ENCODE data around the gene FUOM.

Gene FUOM

DNA sequence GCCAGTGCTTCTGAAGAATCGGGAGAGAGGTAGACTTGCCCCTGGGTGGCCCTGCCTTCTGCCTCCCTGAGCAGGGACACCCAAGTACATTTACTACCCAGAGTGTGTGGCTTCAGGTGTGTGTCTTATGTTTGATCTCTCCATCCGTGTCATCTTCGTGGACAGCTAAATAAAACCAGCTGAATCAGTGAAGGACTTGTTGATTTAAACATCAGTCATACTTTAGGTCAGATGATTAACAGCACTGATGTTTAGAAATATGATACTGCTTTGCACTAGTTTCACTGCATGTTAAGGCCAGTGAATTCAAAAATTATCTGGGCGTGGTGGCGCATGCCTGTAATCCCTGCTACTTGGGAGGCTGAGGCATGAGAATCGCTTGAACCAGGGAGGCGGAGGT is 40.1 kb upstream of the FUOM start:
- peaks cover 27 to 39% of the 10 kb centered on the region in 2 donors for H3K36me3 ChIP-seq (ENCODE audit: control insufficient read depth in 2 of 2, insufficient read depth in 2 of 2, low read length in 2 of 2)
- H3K27me3 ChIP-seq (ENCODE audit: control insufficient read depth in 2 of 2, insufficient read depth in 2 of 2, low read length in 2 of 2): no peaks in the 10 kb centered on the region
- H3K27ac ChIP-seq (ENCODE audit: low read depth in 2 of 2, low read length in 2 of 2): no peak overlapping the region
- H3K9ac ChIP-seq (ENCODE audit: low read depth in 1 of 2, low read length in 2 of 2): no peak overlapping the region
- H3K4me1 ChIP-seq (ENCODE audit: control insufficient read depth in 2 of 2, insufficient read depth in 2 of 2, low read length in 2 of 2): peaks cover 8% of the 10 kb centered on the region in 2 donors
- no peak overlapping the region for H3K4me3 ChIP-seq (ENCODE audit: low read length in 2 of 2)
- H3K9me3 ChIP-seq (ENCODE audit: control insufficient read depth in 2 of 2, low read length in 2 of 2): no peaks in the 10 kb centered on the region

DNA sequence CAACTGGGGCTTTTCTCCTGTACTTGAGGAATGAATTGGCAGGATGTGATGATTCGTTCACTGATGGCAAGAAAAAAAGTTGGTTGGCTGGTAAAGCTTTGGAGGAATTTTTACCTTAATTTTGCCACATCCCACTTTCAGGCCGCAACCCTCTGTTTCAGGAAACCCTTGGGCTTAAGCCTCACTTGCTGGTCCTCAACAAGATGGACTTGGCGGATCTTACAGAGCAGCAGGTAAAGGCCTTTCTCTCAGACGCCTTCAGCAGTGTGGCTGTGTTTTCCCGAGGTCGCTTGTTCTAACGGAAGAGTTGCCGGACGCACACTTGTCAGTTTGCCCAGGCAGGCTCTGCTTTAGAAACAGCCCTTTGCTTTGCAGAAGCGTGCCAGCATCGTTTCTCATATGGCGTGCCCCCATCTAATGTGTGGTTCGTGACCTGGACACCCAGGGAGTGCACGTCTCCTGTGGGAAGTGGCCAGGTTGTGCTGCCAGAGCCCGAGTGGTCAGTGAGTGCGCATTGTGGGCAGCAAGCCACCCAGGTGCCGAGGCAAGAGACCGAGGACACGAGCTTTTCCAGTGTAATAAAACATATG is 38.3 kb upstream of the FUOM start:
- peaks cover 16 to 35% of the 10 kb centered on the region in 2 donors for H3K36me3 ChIP-seq (ENCODE audit: control insufficient read depth in 2 of 2, insufficient read depth in 2 of 2, low read length in 2 of 2)

GRCh38 chr10:133394801-133395221 is 37.0 kb upstream of the FUOM start:
- H3K36me3 ChIP-seq (ENCODE audit: control insufficient read depth in 2 of 2, insufficient read depth in 2 of 2, low read length in 2 of 2): peaks cover 13 to 33% of the 10 kb centered on the region in 2 donors
- H3K4me1 ChIP-seq (ENCODE audit: control insufficient read depth in 2 of 2, insufficient read depth in 2 of 2, low read length in 2 of 2): peaks cover 8 to 15% of the 10 kb centered on the region in 2 donors
- H3K4me3 ChIP-seq (ENCODE audit: low read length in 2 of 2): peak overlapping the region; percentile 83 to 91
- H3K9ac ChIP-seq (ENCODE audit: low read depth in 1 of 2, low read length in 2 of 2): peak overlapping the region; percentile 90 to 94
- peak overlapping the region; percentile 84 to 91 for H3K27ac ChIP-seq (ENCODE audit: low read depth in 2 of 2, low read length in 2 of 2)
- H3K9me3 ChIP-seq (ENCODE audit: control insufficient read depth in 2 of 2, low read length in 2 of 2): no peaks in the 10 kb centered on the region
- H3K27me3 ChIP-seq (ENCODE audit: control insufficient read depth in 2 of 2, insufficient read depth in 2 of 2, low read length in 2 of 2): no peaks in the 10 kb centered on the region

More for the DNA sequence above, 38.3 kb upstream of the FUOM start:
- Histone ChIP-seq H3K27me3 (ENCODE audit: control insufficient read depth in 2 of 2, insufficient read depth in 2 of 2, low read length in 2 of 2) (no peaks in the 10 kb centered on the region), H3K9ac (ENCODE audit: low read depth in 1 of 2, low read length in 2 of 2) (no peak overlapping the region), H3K4me3 (ENCODE audit: low read length in 2 of 2) (no peak overlapping the region), H3K9me3 (ENCODE audit: control insufficient read depth in 2 of 2, low read length in 2 of 2) (no peaks in the 10 kb centered on the region), H3K27ac (ENCODE audit: low read depth in 2 of 2, low read length in 2 of 2) (no peak overlapping the region), H3K4me1 (ENCODE audit: control insufficient read depth in 2 of 2, insufficient read depth in 2 of 2, low read length in 2 of 2) (peaks cover 8 to 12% of the 10 kb centered on the region in 2 donors)

GRCh38 chr10:133394064-133394663 is 36.3 kb upstream of the FUOM start, which contains the start of gene MTG1:
Gene MTG1, plus strand, starts transcription at chr10:133394157. Its CDS starts 64 bp downstream, at chr10:133394221.
- peak within 1 kb of the TSS; percentile 90 to 94 for H3K9ac ChIP-seq (ENCODE audit: low read depth in 1 of 2, low read length in 2 of 2)
- H3K9me3 ChIP-seq (ENCODE audit: control insufficient read depth in 2 of 2, low read length in 2 of 2): no peaks in the 10 kb centered on the region
- H3K36me3 ChIP-seq (ENCODE audit: control insufficient read depth in 2 of 2, insufficient read depth in 2 of 2, low read length in 2 of 2): peaks cover 10 to 27% of the 10 kb centered on the region in 2 donors
- H3K4me3 ChIP-seq (ENCODE audit: low read length in 2 of 2): peak within 1 kb of the TSS; percentile 83 to 91
- H3K27me3 ChIP-seq (ENCODE audit: control insufficient read depth in 2 of 2, insufficient read depth in 2 of 2, low read length in 2 of 2): no peaks in the 10 kb centered on the region
- H3K4me1 ChIP-seq (ENCODE audit: control insufficient read depth in 2 of 2, insufficient read depth in 2 of 2, low read length in 2 of 2): peaks cover 8 to 15% of the 10 kb centered on the region in 2 donors
- peak within 1 kb of the TSS; percentile 84 to 91 for H3K27ac ChIP-seq (ENCODE audit: low read depth in 2 of 2, low read length in 2 of 2)

DNA sequence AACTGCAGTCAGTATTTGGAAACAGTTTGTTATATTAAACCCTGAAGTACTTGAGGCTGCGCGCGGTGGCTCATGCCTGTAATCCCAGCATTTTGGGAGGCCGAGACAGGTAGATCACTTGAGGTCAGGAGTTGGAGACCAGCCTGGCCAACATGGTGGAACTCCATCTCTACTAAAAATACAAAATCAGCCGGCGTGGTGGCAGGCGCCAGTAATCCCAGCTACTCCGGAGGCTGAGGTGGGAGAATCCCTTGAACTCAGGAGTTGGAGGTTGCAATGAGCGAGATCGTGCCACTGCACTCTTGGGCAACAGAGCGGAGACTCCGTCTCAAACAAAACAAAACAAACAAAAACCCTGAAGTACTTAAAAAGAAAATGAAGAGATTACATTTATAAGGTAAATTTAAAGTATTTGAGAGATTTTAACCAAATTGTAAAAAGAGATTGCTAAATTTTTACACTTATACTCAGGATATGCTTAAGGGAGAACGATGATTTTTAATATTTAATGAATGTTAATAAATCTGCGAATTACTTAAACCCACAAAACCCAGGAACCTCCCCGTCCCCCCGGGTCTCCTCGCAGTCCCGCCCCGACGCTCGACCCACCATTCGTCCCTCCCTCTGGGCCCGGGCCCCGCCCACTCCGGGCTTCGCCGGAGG is 35.7 kb upstream of the FUOM start:
- H3K4me1 ChIP-seq (ENCODE audit: control insufficient read depth in 2 of 2, insufficient read depth in 2 of 2, low read length in 2 of 2): peaks cover 8 to 15% of the 10 kb centered on the region in 2 donors
- peaks cover 3 to 23% of the 10 kb centered on the region in 2 donors for H3K36me3 ChIP-seq (ENCODE audit: control insufficient read depth in 2 of 2, insufficient read depth in 2 of 2, low read length in 2 of 2)
- H3K9ac ChIP-seq (ENCODE audit: low read depth in 1 of 2, low read length in 2 of 2): peak overlapping the region; percentile 32 to 90
- H3K4me3 ChIP-seq (ENCODE audit: low read length in 2 of 2): peak overlapping the region; percentile 59 to 83
- H3K27ac ChIP-seq (ENCODE audit: low read depth in 2 of 2, low read length in 2 of 2): peak overlapping the region in 1 of 2 donors; percentile 84
- no peaks in the 10 kb centered on the region for H3K27me3 ChIP-seq (ENCODE audit: control insufficient read depth in 2 of 2, insufficient read depth in 2 of 2, low read length in 2 of 2)
- no peaks in the 10 kb centered on the region for H3K9me3 ChIP-seq (ENCODE audit: control insufficient read depth in 2 of 2, low read length in 2 of 2)

GRCh38 chr10:133391761-133392518 is 34.1 kb upstream of the FUOM start:
- Histone ChIP-seq H3K27ac (ENCODE audit: low read depth in 2 of 2, low read length in 2 of 2) (peak overlapping the region in 1 of 2 donors; percentile 9), H3K36me3 (ENCODE audit: control insufficient read depth in 2 of 2, insufficient read depth in 2 of 2, low read length in 2 of 2) (peaks cover 0 to 14% of the 10 kb centered on the region in 2 donors), H3K4me1 (ENCODE audit: control insufficient read depth in 2 of 2, insufficient read depth in 2 of 2, low read length in 2 of 2) (peaks cover 8 to 15% of the 10 kb centered on the region in 2 donors), H3K9ac (ENCODE audit: low read depth in 1 of 2, low read length in 2 of 2) (no peak overlapping the region), H3K9me3 (ENCODE audit: control insufficient read depth in 2 of 2, low read length in 2 of 2) (no peaks in the 10 kb centered on the region), H3K27me3 (ENCODE audit: control insufficient read depth in 2 of 2, insufficient read depth in 2 of 2, low read length in 2 of 2) (no peaks in the 10 kb centered on the region), H3K4me3 (ENCODE audit: low read length in 2 of 2) (no peak overlapping the region)

GRCh38 chr10:133391249-133391635 is 33.4 kb upstream of the FUOM start:
- H3K27ac ChIP-seq (ENCODE audit: low read depth in 2 of 2, low read length in 2 of 2): peak overlapping the region in 1 of 2 donors; percentile 24
- H3K9me3 ChIP-seq (ENCODE audit: control insufficient read depth in 2 of 2, low read length in 2 of 2): no peaks in the 10 kb centered on the region
- no peaks in the 10 kb centered on the region for H3K27me3 ChIP-seq (ENCODE audit: control insufficient read depth in 2 of 2, insufficient read depth in 2 of 2, low read length in 2 of 2)
- H3K9ac ChIP-seq (ENCODE audit: low read depth in 1 of 2, low read length in 2 of 2): no peak overlapping the region
- peaks cover 8 to 15% of the 10 kb centered on the region in 2 donors for H3K4me1 ChIP-seq (ENCODE audit: control insufficient read depth in 2 of 2, insufficient read depth in 2 of 2, low read length in 2 of 2)
- H3K36me3 ChIP-seq (ENCODE audit: control insufficient read depth in 2 of 2, insufficient read depth in 2 of 2, low read length in 2 of 2): peaks cover 0 to 8% of the 10 kb centered on the region in 2 donors
- no peak overlapping the region for H3K4me3 ChIP-seq (ENCODE audit: low read length in 2 of 2)

- Histone ChIP-seq H3K36me3 (ENCODE audit: control insufficient read depth in 2 of 2, insufficient read depth in 2 of 2, low read length in 2 of 2) (peaks cover 0 to 5% of the 10 kb centered on the region in 2 donors), H3K9ac (ENCODE audit: low read depth in 1 of 2, low read length in 2 of 2) (no peak overlapping the region), H3K4me3 (ENCODE audit: low read length in 2 of 2) (no peak overlapping the region), H3K4me1 (ENCODE audit: control insufficient read depth in 2 of 2, insufficient read depth in 2 of 2, low read length in 2 of 2) (peaks cover 8 to 15% of the 10 kb centered on the region in 2 donors), H3K9me3 (ENCODE audit: control insufficient read depth in 2 of 2, low read length in 2 of 2) (no peaks in the 10 kb centered on the region), H3K27ac (ENCODE audit: low read depth in 2 of 2, low read length in 2 of 2) (peak overlapping the region; percentile 3 to 69), H3K27me3 (ENCODE audit: control insufficient read depth in 2 of 2, insufficient read depth in 2 of 2, low read length in 2 of 2) (no peaks in the 10 kb centered on the region)
Measured at GRCh38 chr10:133390597-133391248, 32.9 kb upstream of the FUOM start.

DNA sequence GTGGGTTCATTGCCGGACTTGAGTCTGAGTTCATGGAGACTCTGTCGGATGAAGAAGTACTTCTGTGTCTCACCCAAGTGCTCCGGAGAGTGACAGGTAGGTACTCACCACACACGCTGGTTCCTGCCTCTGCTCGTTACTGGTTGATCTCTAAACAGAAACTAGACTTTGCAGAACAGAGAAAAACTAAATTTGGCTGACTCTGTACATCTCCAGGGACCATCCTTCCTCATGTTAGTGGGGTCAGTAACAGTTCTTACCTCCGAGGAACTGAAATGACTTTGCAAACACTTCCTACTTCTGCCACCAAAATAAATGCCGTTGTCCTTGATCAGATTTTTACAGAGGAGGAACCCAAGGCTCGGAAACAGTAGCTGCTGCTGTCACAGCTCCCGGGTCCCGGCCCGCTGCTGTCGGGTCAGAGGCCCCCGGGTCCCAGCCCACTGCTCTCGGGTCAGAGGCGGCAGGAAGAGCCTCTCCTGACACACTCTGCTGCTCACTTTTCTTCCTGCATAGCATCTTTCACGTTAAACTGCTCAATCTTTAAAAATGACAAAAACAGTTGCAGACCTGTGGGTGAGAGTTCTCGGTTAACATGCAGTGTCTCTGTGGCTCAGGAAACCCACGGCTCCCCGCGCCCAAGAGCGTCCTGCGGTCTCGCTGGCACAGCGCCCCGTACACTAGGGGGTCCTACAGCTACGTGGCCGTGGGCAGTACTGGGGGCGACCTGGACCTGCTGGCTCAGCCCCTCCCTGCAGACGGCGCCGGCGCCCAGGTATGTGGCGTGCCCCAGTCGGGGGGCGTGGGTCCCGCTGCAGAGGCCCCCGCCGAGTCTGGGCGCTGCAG is 31.4 kb upstream of the FUOM start:
- H3K9ac ChIP-seq (ENCODE audit: low read depth in 1 of 2, low read length in 2 of 2): peak overlapping the region; percentile 41 to 60
- peak overlapping the region; percentile 23 to 65 for H3K4me3 ChIP-seq (ENCODE audit: low read length in 2 of 2)
- peaks cover 2 to 7% of the 10 kb centered on the region in 2 donors for H3K4me1 ChIP-seq (ENCODE audit: control insufficient read depth in 2 of 2, insufficient read depth in 2 of 2, low read length in 2 of 2)
- H3K27me3 ChIP-seq (ENCODE audit: control insufficient read depth in 2 of 2, insufficient read depth in 2 of 2, low read length in 2 of 2): no peaks in the 10 kb centered on the region
- H3K27ac ChIP-seq (ENCODE audit: low read depth in 2 of 2, low read length in 2 of 2): peak overlapping the region; percentile 51 to 69
- H3K36me3 ChIP-seq (ENCODE audit: control insufficient read depth in 2 of 2, insufficient read depth in 2 of 2, low read length in 2 of 2): peaks cover 3 to 5% of the 10 kb centered on the region in 2 donors
- H3K9me3 ChIP-seq (ENCODE audit: control insufficient read depth in 2 of 2, low read length in 2 of 2): no peaks in the 10 kb centered on the region

All from mucosa of rectum (tissue), 2 donors.